ENCODE measurements around the gene CMTM7. TPM values are rescaled to one million over a fixed set of nuclear protein-coding genes. Genes with fewer than 3 reads are reported as not detected.

CMTM7 gene
- total RNA-seq, 2 donors from 2014 or later, result 15.6 to 33.1 TPM

DNA sequence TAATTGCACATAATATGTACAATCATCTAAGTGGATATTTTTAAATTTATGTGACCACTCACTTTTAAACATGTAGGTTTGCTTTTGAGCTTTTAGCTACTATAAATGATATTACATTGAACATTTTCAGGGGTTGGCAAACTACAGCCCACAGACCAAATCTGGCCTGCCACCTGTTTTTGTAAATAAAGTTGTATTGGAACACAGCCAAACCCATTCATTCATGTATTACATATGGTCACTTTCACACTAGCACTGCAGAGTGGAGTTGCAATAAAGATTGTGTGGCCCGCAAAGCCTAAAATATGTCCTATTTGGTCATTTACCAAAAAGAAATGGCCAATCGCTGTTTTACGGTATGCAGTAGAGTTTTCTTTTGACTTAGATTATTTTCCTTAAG is 21.2 kb downstream of the CMTM7 start:
- no peak overlapping the region for H3K4me3 ChIP-seq
- intact Hi-C loops (cut with DNase I), result no loop called here
- H3K9me3 ChIP-seq, result no peaks in the 10 kb centered on the region
- no peak overlapping the region for H3K27ac ChIP-seq
- H3K27me3 ChIP-seq (replicated peaks; ENCODE audit: insufficient read depth), result no peaks in the 10 kb centered on the region
- no peaks in the 10 kb centered on the region for H3K36me3 ChIP-seq
- no peaks in the 10 kb centered on the region for H3K4me1 ChIP-seq (replicated peaks)
- TF ChIP-seq CTCF (IDR thresholded peaks at IDR 0.05) (no peak), POLR2AphosphoS5 (IDR thresholded peaks at IDR 0.05) (no peak), POLR2A (IDR thresholded peaks at IDR 0.05) (no peak)
- no peak for DNase-seq (ENCODE audit: low spot score)
- WGBS, result 92% methylated on average over 3 of the region's 3 CpGs

- intact Hi-C loops (cut with DNase I), result no loop called here
- DNase-seq (ENCODE audit: low spot score), result no peak
- 67% methylated on average over 10 of the region's 10 CpGs for WGBS
- TF ChIP-seq POLR2AphosphoS5 (IDR thresholded peaks at IDR 0.05) (no peak), POLR2A (IDR thresholded peaks at IDR 0.05) (no peak), CTCF (IDR thresholded peaks at IDR 0.05) (no peak)
- no peak overlapping the region for H3K4me3 ChIP-seq
- no peaks in the 10 kb centered on the region for H3K4me1 ChIP-seq (replicated peaks)
- H3K27me3 ChIP-seq (replicated peaks; ENCODE audit: insufficient read depth), result no peaks in the 10 kb centered on the region
- no peaks in the 10 kb centered on the region for H3K9me3 ChIP-seq
- H3K36me3 ChIP-seq, result no peaks in the 10 kb centered on the region
- H3K27ac ChIP-seq, result no peak overlapping the region
These were observed 22.3 kb downstream of the CMTM7 start for GRCh38 chr3:32413845-32414521.

GRCh38 chr3:32414522-32415202 is 23.0 kb downstream of the CMTM7 start:
- TF ChIP-seq POLR2AphosphoS5 (IDR thresholded peaks at IDR 0.05) (no peak), CTCF (IDR thresholded peaks at IDR 0.05) (no peak), POLR2A (IDR thresholded peaks at IDR 0.05) (no peak)
- 71% methylated on average over 6 of the region's 6 CpGs for WGBS
- H3K4me3 ChIP-seq, result no peak overlapping the region
- no peak overlapping the region for H3K27ac ChIP-seq
- H3K27me3 ChIP-seq (replicated peaks; ENCODE audit: insufficient read depth), result no peaks in the 10 kb centered on the region
- H3K36me3 ChIP-seq, result no peaks in the 10 kb centered on the region
- DNase-seq (ENCODE audit: low spot score), result no peak
- intact Hi-C loops (cut with DNase I), result no loop called here
- H3K9me3 ChIP-seq, result no peaks in the 10 kb centered on the region
- no peaks in the 10 kb centered on the region for H3K4me1 ChIP-seq (replicated peaks)

DNA sequence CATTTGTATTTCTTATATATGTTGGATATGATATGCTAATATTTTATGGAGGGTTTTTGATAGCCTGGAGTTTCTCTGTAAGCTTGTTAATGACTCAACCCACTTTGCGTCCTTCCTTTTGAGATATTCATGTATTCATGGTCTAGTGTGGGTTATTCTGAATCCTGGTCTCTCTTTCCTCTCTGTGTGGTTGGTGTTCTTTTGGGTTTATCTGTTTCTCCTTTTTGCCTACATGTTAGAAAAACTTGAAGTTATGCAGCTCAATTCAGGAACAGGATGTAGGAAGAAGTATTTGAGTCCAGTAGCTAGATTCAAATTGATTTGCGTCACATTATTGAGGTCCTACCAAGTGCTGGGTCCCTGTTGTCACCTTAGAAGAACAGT is 28.1 kb downstream of the CMTM7 start:
- Histone ChIP-seq H3K27ac (peak overlapping the region in 1 of 2 donors; percentile 46), H3K27me3 (replicated peaks; ENCODE audit: insufficient read depth) (no peaks in the 10 kb centered on the region), H3K4me1 (replicated peaks) (peaks cover 6% of the 10 kb centered on the region), H3K36me3 (no peaks in the 10 kb centered on the region), H3K9me3 (no peaks in the 10 kb centered on the region), H3K4me3 (no peak overlapping the region)
- intact Hi-C loops (cut with DNase I), result no loop called here
- no peak for TF ChIP-seq POLR2A (IDR thresholded peaks at IDR 0.05)
- no peak for TF ChIP-seq CTCF (IDR thresholded peaks at IDR 0.05)
- TF ChIP-seq POLR2AphosphoS5 (IDR thresholded peaks at IDR 0.05), result no peak
- 93% methylated on average over 2 of the region's 2 CpGs for WGBS
- no peak for DNase-seq (ENCODE audit: low spot score)
